IMR-90 (cell line): ENCODE results near the gene STK32A.

ENCODE experiments used
- BHLHE40 ChIP-seq: fragments of 150-350 bp; IDR thresholded peaks from 2 replicates; pipeline ENCODE4 v1.6.1; 2016; ENCODE audit warnings: mild to moderate bottlenecking, low read depth, low read length
- CHD1 ChIP-seq: IDR thresholded peaks from 2 replicates; pipeline ENCODE4 v1.6.1; 2012; ENCODE audit warnings: low read depth, low read length, improper control_type of control experiment
- CTCF ChIP-seq: conservative IDR thresholded peaks from 2 replicates; pipeline ENCODE4 v1.5.1; 2012; ENCODE audit warnings: mild to moderate bottlenecking, low read depth, low read length, improper control_type of control experiment
- MAFK ChIP-seq: IDR thresholded peaks from 2 replicates; pipeline ENCODE4 v1.6.1; 2012; ENCODE audit warnings: low read depth, low read length, improper control_type of control experiment
- MAZ ChIP-seq: IDR thresholded peaks from 2 replicates; pipeline ENCODE4 v1.6.1; 2012; ENCODE audit warnings: low read depth, mild to moderate bottlenecking, low read length, improper control_type of control experiment, moderate library complexity, borderline replicate concordance
- MXI1 ChIP-seq: IDR thresholded peaks from 2 replicates; pipeline ENCODE4 v1.6.1; 2012; ENCODE audit warnings: low read depth, mild to moderate bottlenecking, low read length, moderate library complexity, borderline replicate concordance
- POLR2A ChIP-seq: IDR thresholded peaks from 2 replicates; pipeline ENCODE4 v1.6.1; 2012; ENCODE audit warnings: mild to moderate bottlenecking, low read depth, low read length

- no peak for TF ChIP-seq CHD1
- TF ChIP-seq BHLHE40: no peak
- no peak for TF ChIP-seq MAFK
- no peak for TF ChIP-seq MXI1
- peak; percentile 79 for TF ChIP-seq CTCF
- no peak for TF ChIP-seq POLR2A
- TF ChIP-seq MAZ: no peak
Measured at GRCh38 chr5:147188200-147189108, 46.4 kb upstream of the STK32A start.
